Suppressor macrophage treated with lipopolysaccharide for 4 hours (primary cell): Measurements from ENCODE around the gene GNB3.
A peak's percentile ranks its signal among the peaks of the same experiment; 100 is the strongest.

Source experiments
- DNase-seq: peaks from one replicate; pipeline ENCODE4 v3.0.0-alpha.2; 2020

GNB3 gene

GRCh38 chr12:6840761-6841515 is at the start of gene GNB3:
Gene GNB3, plus strand, starts transcription at chr12:6840925. Its CDS starts 363 bp downstream, at chr12:6841288.
- no peak for DNase-seq

- DNase-seq = no peak
Observed at GRCh38 chr12:6791931-6792520, 48.7 kb upstream of the GNB3 start.

GRCh38 chr12:6792522-6793201 is 48.1 kb upstream of the GNB3 start:
- peak; percentile 87 for DNase-seq

GRCh38 chr12:6795088-6795487 is 45.6 kb upstream of the GNB3 start:
- no peak for DNase-seq

- DNase-seq = no peak
Observed at GRCh38 chr12:6796576-6796975, 44.1 kb upstream of the GNB3 start.

GRCh38 chr12:6799147-6799546 is 41.6 kb upstream of the GNB3 start:
- DNase-seq = no peak

GRCh38 chr12:6807170-6807569 is 33.6 kb upstream of the GNB3 start:
- no peak for DNase-seq

GRCh38 chr12:6809056-6809455 is 31.7 kb upstream of the GNB3 start:
- no peak for DNase-seq

- no peak for DNase-seq
Observed at GRCh38 chr12:6810758-6811157, 30.0 kb upstream of the GNB3 start.

- DNase-seq = no peak
Observed at GRCh38 chr12:6813363-6813762, 27.4 kb upstream of the GNB3 start.

GRCh38 chr12:6816598-6816997 is 24.1 kb upstream of the GNB3 start:
- DNase-seq = no peak

- no peak for DNase-seq
Observed at GRCh38 chr12:6817098-6817497, 23.6 kb upstream of the GNB3 start.

GRCh38 chr12:6817662-6818157 is 23.0 kb upstream of the GNB3 start:
- no peak for DNase-seq

- no peak for DNase-seq
Observed at GRCh38 chr12:6818222-6818621, 22.5 kb upstream of the GNB3 start.

- DNase-seq = no peak
Observed at GRCh38 chr12:6818645-6819044, 22.1 kb upstream of the GNB3 start.

- no peak for DNase-seq
Observed at GRCh38 chr12:6819106-6820030, 21.4 kb upstream of the GNB3 start.

- no peak for DNase-seq
Observed at GRCh38 chr12:6820166-6820565, 20.6 kb upstream of the GNB3 start.

GRCh38 chr12:6821591-6822425 is 18.9 kb upstream of the GNB3 start, which contains the start of gene GPR162:
Gene GPR162, plus strand, starts transcription at chr12:6821821. Its CDS starts 2,078 bp downstream, at chr12:6823899.
- DNase-seq = peak; percentile 31

GRCh38 chr12:6822426-6823135 is 18.1 kb upstream of the GNB3 start:
- no peak for DNase-seq

- no peak for DNase-seq
Observed at GRCh38 chr12:6823182-6824084, 17.3 kb upstream of the GNB3 start.
